Measurements from ENCODE around the gene RASAL2. TPM values are rescaled to one million over a fixed set of nuclear protein-coding genes. Genes with fewer than 3 reads are reported as not detected.

RASAL2 gene
- total RNA-seq, 2 donors from 2014 or later: 9.9 to 20.4 TPM

- H3K4me3 ChIP-seq: no peak overlapping the region
- no peaks in the 10 kb centered on the region for H3K9me3 ChIP-seq
- ATAC-seq (no peak), DNase-seq (no peak)
- TF ChIP-seq POLR2A (IDR thresholded peaks at IDR 0.05): no peak
- TF ChIP-seq CTCF (IDR thresholded peaks at IDR 0.05): no peak
- no peak overlapping the region for H3K27ac ChIP-seq
- intact Hi-C loops (cut with DNase I): no loop called here
- no peaks in the 10 kb centered on the region for H3K27me3 ChIP-seq
- peaks cover 17% of the 10 kb centered on the region for H3K4me1 ChIP-seq
- H3K36me3 ChIP-seq (replicated peaks in 1 of 2; ENCODE audit: insufficient read depth in 1 of 2, low read depth in 2 of 2): no peaks in the 10 kb centered on the region
Measured at GRCh38 chr1:178048883-178049282, 45.0 kb upstream of the RASAL2 start.

GRCh38 chr1:178050084-178050483, 43.8 kb upstream of the RASAL2 start:
- ATAC-seq (no peak), DNase-seq (no peak)
- intact Hi-C loops (cut with DNase I): no loop called here
- Histone ChIP-seq H3K4me1 (peaks cover 17% of the 10 kb centered on the region), H3K27ac (no peak overlapping the region), H3K27me3 (no peaks in the 10 kb centered on the region), H3K36me3 (replicated peaks in 1 of 2; ENCODE audit: insufficient read depth in 1 of 2, low read depth in 2 of 2) (no peaks in the 10 kb centered on the region), H3K4me3 (no peak overlapping the region), H3K9me3 (no peaks in the 10 kb centered on the region)
- no peak for TF ChIP-seq CTCF (IDR thresholded peaks at IDR 0.05)
- TF ChIP-seq POLR2A (IDR thresholded peaks at IDR 0.05): no peak
- WGBS, 2 donors: 84 to 88% methylated on average over 6 of the region's 6 CpGs

- no peaks in the 10 kb centered on the region for H3K27me3 ChIP-seq
- intact Hi-C loops (cut with DNase I): no loop called here
Measured at GRCh38 chr1:178051071-178051470, 42.8 kb upstream of the RASAL2 start.

GRCh38 chr1:178052650-178053461, 41.0 kb upstream of the RASAL2 start:
- 32 to 40% methylated on average over 10 of the region's 10 CpGs for WGBS, 2 donors
- H3K4me1 ChIP-seq: peaks cover 5% of the 10 kb centered on the region

More at GRCh38 chr1:178051071-178051470, 42.8 kb upstream of the RASAL2 start:
- DNase-seq (no peak), ATAC-seq (no peak)
- Histone ChIP-seq H3K36me3 (replicated peaks in 1 of 2; ENCODE audit: insufficient read depth in 1 of 2, low read depth in 2 of 2) (no peaks in the 10 kb centered on the region), H3K4me3 (no peak overlapping the region), H3K27ac (no peak overlapping the region), H3K9me3 (no peaks in the 10 kb centered on the region), H3K4me1 (peaks cover 17% of the 10 kb centered on the region)
- TF ChIP-seq CTCF (IDR thresholded peaks at IDR 0.05): no peak
- no peak for TF ChIP-seq POLR2A (IDR thresholded peaks at IDR 0.05)
- WGBS, 2 donors: 36 to 68% methylated on average over 3 of the region's 3 CpGs

More at GRCh38 chr1:178052650-178053461, 41.0 kb upstream of the RASAL2 start:
- no peak for TF ChIP-seq POLR2A (IDR thresholded peaks at IDR 0.05)
- TF ChIP-seq CTCF (IDR thresholded peaks at IDR 0.05): no peak
- Histone ChIP-seq H3K36me3 (replicated peaks in 1 of 2; ENCODE audit: insufficient read depth in 1 of 2, low read depth in 2 of 2) (no peaks in the 10 kb centered on the region), H3K4me3 (no peak overlapping the region), H3K9me3 (no peaks in the 10 kb centered on the region), H3K27me3 (no peaks in the 10 kb centered on the region), H3K27ac (peak overlapping the region; percentile 17 to 68 (median 34))
- DNase-seq (no peak), ATAC-seq (peak; percentile 28)
- intact Hi-C loops (cut with DNase I): no loop called here
